Iris pigment epithelial cell (primary cell): Measurements from ENCODE around the gene CHAF1B.
A peak's percentile ranks its signal among the peaks of the same experiment; 100 is the strongest.
"Not testable (repeated sequence)": the region's sequence is repeated elsewhere in the genome, so short reads cannot be mapped to it uniquely, and the experiment has no call there.

Experiments used
- DNase-seq: peaks from one replicate; pipeline ENCODE4 v3.0.0-alpha.2; 2011; ENCODE audit warnings: low read depth

CHAF1B gene

GRCh38 chr21:36385233-36386030 is at the start of gene CHAF1B:
Gene CHAF1B, plus strand, starts transcription at chr21:36385392. Its CDS starts 745 bp downstream, at chr21:36386137.
- peak; percentile 63 for DNase-seq

DNA sequence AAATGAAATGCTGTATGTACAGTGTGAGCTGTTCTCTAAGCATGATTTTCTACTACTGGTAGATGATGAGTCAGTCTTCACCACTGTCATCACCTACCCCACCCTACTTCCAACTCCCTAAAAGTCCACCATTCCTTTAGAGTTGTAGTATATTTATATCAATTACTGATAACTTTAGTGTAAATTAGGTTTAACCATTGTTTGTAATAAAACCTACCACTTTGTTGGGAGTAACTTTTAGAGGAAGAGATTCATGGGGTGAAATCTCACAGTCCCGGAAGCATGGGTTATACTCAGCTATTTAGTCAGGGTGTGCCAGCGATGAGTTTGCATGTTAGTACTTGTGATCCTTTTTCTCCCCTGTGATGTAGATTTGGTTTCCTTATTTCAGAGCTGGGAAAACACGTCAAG is 48.1 kb upstream of the CHAF1B start:
- DNase-seq, result peak; percentile 65

DNA sequence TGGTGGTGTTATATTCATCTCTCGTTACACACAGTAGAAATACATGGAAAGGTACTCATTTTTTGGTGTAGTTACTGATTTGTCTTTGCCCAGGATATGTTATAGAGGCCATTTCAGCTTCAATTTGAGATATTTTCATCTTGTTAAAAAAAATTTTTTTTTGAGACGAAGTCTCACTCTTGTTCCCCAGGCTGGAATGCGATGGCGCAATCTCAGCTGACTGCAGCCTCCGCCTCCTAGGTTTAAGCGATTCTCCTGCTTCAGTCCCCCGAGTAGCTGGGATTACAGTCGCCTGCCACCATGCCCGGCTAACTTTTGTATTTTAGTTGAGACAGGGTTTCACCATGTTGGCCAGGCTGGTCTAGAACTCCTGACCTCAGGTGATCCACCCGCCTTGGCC is 46.2 kb upstream of the CHAF1B start:
- DNase-seq, result peak; percentile 46

DNA sequence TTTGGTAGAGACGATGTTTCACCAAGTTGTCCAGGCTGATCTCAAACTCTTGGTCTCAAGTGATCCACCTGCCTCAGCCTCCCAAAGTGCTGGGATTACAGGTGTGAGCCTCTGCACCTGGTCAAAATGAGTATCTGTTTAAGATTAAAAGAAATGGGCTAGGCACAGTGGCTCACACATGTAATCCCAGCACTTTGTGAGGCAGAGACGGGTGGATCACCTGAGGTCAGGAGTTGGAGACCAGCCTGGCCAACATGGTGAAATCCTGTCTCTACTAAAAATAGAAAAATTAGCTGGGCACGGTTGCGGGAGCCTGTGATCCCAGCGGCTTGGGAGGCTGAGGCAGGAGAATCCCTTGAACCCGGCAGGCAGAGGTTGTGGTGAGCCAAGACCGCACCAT is 42.6 kb upstream of the CHAF1B start:
- not testable (repeated sequence) for DNase-seq

DNA sequence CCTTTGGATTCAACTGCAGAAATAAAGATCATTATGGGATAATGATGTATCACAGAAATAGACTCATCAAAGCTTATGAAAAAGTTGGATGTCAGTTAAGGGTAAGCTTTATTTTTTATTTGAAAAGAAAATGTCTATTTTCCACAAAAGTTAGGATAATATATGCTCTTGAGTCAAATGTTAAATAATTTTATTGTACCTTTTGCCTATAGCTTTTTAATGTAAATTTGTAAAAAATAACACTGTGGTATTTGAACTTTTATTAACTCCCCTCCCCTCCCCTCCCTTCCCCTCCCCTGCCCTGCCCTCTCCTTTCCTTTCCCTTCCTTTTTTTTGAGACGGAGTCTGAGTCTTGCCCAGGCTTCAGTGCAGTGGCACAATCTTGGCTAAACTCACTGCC is 40.3 kb upstream of the CHAF1B start:
- DNase-seq, result no peak

GRCh38 chr21:36347278-36347961 is 37.8 kb upstream of the CHAF1B start:
- DNase-seq, result no peak

- peak; percentile 36 for DNase-seq
Measured at GRCh38 chr21:36347962-36348328, 37.2 kb upstream of the CHAF1B start.

DNA sequence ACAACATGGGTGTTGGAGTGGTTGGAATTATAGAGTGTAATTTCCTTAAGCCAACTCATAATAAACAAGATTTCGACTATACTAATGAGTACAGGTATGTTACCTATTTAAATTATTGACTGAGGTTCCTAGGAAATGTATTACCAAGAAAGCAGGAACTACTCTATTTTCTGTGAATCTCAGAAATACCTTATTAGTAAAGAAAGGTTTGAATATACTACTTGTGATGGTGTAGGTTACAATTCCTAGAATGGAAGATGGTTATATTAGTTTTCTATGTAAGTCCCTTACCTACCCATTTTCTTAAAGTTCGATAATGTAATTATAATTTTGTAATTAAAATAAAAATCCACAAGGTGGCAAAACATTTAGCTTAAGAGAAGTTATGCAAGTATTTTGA is 35.9 kb upstream of the CHAF1B start:
- DNase-seq, result no peak

- peak; percentile 67 for DNase-seq
Measured at GRCh38 chr21:36350282-36350910, 34.8 kb upstream of the CHAF1B start.

DNA sequence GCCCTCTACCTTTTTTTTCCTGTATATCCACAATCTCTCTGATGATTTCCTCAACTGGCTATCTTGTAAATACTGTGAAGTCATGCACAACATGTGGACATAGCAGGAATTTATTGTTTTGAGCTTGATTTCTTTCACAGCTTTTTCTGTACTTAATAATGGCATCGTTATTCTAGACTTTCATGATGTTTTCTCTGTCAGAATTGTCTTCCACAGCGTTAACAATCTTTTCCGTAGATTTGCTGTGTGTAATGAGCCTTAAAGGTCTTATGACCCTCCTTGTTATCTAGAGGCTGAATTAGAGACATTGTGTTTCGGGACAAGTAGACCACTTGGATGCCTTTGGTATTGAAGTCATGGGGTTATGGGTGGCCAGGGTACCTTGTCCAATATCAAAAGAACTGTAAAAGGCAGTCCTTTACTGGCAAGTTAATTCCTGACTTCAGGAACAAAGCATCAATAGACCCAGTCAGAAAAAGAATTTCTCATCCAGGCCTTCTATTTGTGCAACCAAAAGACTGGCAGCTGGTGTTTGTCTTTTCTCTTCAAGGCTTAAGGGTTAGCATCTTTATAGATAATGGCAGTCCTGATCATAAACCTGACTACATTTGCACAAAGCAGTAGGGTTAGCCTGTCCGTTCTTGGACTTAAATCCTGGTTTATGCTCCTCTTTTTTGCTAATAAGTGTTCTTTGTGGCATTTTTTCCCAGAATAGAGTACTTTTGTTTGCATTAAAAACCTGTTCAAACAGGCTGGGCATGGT is 30.1 kb upstream of the CHAF1B start:
- no peak for DNase-seq

GRCh38 chr21:36355868-36356267 is 29.3 kb upstream of the CHAF1B start:
- no peak for DNase-seq

DNA sequence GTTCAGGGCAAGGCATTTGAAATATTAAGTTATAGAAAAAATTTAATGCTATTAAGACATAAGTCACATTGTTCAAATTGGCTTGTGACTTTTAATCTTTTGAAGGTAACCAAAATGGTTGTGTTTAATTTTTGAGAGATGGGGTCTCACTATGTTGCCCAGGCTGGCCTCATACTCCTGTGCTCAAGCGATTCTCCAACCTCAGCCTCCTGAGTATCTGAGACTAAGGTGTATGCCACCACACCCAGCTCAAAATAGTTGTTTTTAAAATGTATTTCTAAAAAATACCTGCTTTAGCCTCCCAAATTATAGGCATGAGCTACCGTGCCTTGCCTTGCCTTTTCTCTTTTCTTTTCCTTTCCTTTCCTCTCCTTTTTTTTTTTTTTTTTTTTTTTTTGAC is 26.0 kb upstream of the CHAF1B start:
- DNase-seq, result no peak

GRCh38 chr21:36369064-36369685 is 16.0 kb upstream of the CHAF1B start:
- no peak for DNase-seq

GRCh38 chr21:36375994-36376393 is 9.2 kb upstream of the CHAF1B start:
- no peak for DNase-seq

GRCh38 chr21:36377391-36377842 is 7.8 kb upstream of the CHAF1B start:
- no peak for DNase-seq

- DNase-seq, result no peak
Measured at GRCh38 chr21:36379251-36379650, 5.9 kb upstream of the CHAF1B start.

GRCh38 chr21:36381841-36382589 is 3.2 kb upstream of the CHAF1B start:
- peak; percentile 21 for DNase-seq

DNA sequence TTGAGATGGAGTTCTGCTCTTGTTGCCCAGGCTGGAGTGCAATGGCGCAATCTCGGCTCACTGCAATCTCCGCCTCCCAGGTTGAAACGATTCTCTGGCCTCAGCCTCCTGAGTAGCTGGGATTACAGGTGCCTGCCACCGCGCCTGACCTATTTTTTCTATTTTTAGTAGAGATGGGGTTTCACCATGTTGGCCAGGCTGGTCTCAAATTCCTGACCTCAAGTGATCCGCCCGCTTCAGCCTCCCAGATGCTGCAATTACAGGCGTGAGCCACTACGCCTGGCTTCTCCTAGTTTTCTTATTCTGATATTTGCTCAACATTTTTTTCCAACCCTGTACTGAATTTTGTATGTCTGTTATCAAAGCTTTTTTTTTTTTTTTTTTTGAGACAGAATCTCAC is 2.5 kb upstream of the CHAF1B start:
- not testable (repeated sequence) for DNase-seq

DNA sequence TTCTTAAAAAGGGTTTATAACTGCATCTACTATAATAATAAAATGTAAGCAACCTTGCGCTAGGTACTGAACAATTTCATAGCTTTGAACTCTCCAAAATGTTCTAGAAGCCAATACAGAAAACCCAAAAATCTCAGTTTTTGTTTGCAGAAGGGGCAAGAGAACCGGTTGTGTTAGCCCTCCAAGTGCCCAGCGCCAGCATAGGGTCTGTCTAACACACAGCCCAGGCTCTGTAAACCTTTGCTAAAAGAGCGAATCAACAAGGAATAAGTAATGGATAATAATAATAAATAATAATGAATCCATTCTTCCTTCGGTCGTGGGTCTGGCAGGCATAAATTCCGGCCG is 333 bp upstream of the CHAF1B start:
- DNase-seq, result no peak

DNA sequence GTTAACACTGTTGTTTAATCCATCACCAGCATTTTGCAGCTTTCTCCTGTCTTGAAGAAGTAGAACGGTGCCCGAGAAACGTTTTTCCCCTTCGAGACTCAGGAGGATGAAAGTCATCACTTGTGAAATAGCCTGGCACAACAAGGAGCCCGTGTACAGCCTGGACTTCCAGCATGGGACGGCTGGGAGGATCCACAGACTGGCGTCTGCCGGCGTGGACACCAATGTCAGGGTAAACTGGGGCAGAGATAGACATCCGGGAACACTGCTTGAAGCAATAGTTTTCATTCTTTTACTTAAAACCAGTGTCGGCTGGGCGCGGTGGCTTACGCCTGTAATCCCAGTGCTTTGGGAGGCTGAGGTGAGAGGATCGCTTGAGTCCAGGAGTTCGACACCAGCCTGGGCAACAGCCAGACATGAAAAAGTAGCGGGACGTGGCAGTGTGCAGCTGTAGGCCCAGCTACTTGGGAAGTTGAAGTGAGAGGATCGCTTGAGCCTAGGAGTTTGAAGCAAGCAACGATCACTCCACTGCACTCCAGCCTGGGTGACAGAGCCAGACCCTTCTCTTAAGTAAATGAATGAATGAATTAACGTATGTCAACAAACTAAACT is 945 bp downstream of the CHAF1B start:
- DNase-seq, result peak; percentile 18

DNA sequence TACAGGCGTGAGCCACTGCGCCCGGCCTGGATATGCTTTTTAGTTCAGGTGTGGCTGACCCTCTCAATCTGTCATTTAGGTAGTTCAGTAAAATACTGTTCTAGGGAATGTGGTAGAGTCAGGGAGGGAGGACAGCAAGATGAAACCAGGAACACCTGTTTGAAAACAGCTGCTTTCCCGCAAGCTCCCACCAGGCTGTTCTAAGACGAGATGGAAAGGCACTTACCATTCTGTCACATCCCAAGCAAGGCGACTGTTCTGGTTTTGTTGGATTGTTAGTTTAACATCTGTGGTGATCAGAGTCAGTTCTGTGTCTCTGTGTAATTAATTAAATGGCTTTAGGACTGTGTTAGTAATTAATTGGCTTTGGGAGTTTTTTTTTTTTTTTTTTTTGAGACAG is 2.9 kb downstream of the CHAF1B start:
- no peak for DNase-seq
